ENCODE measurements around the gene PDXP. TPM values are rescaled to one million over a fixed set of nuclear protein-coding genes. Genes with fewer than 3 reads are reported as not detected.
"Not testable (repeated sequence)": the region's sequence is repeated elsewhere in the genome, so short reads cannot be mapped to it uniquely, and the experiment has no call there.

The PDXP gene
- total RNA-seq: 15.5 and 19.7 TPM in 2 replicates

- peak; percentile 99 for DNase-seq (ENCODE audit: extremely low read depth, low read depth, low spot score)
These were observed at the start of gene PDXP for GRCh38 chr22:37658133-37659065. Gene PDXP, plus strand, starts transcription at chr22:37658723. Its CDS starts 60 bp downstream, at chr22:37658783.

- no peak for DNase-seq (ENCODE audit: extremely low read depth, low read depth, low spot score)
These were observed 49.0 kb upstream of the PDXP start for GRCh38 chr22:37609240-37610152.

GRCh38 chr22:37610153-37610475 lies 48.4 kb upstream of the PDXP start:
- not testable (repeated sequence) for DNase-seq (ENCODE audit: extremely low read depth, low read depth, low spot score)

- no peak for DNase-seq (ENCODE audit: extremely low read depth, low read depth, low spot score)
These were observed 47.9 kb upstream of the PDXP start for GRCh38 chr22:37610480-37611129.

- DNase-seq (ENCODE audit: extremely low read depth, low read depth, low spot score): no peak
These were observed 47.3 kb upstream of the PDXP start for GRCh38 chr22:37611207-37611606.

- no peak for DNase-seq (ENCODE audit: extremely low read depth, low read depth, low spot score)
These were observed 42.1 kb upstream of the PDXP start for GRCh38 chr22:37616201-37617083.

GRCh38 chr22:37617431-37617830 lies 41.1 kb upstream of the PDXP start:
- no peak for DNase-seq (ENCODE audit: extremely low read depth, low read depth, low spot score)

GRCh38 chr22:37618072-37618656 lies 40.4 kb upstream of the PDXP start:
- DNase-seq (ENCODE audit: extremely low read depth, low read depth, low spot score): no peak

GRCh38 chr22:37618674-37619073 lies 39.8 kb upstream of the PDXP start:
- no peak for DNase-seq (ENCODE audit: extremely low read depth, low read depth, low spot score)

- DNase-seq (ENCODE audit: extremely low read depth, low read depth, low spot score): no peak
These were observed 38.5 kb upstream of the PDXP start for GRCh38 chr22:37619991-37620390.

- DNase-seq (ENCODE audit: extremely low read depth, low read depth, low spot score): no peak
These were observed 37.1 kb upstream of the PDXP start for GRCh38 chr22:37621352-37621860.

- DNase-seq (ENCODE audit: extremely low read depth, low read depth, low spot score): no peak
These were observed 35.2 kb upstream of the PDXP start for GRCh38 chr22:37623075-37624016.

GRCh38 chr22:37624017-37624365 lies 34.5 kb upstream of the PDXP start:
- no peak for DNase-seq (ENCODE audit: extremely low read depth, low read depth, low spot score)

- no peak for DNase-seq (ENCODE audit: extremely low read depth, low read depth, low spot score)
These were observed 33.6 kb upstream of the PDXP start for GRCh38 chr22:37624876-37625275.

- DNase-seq (ENCODE audit: extremely low read depth, low read depth, low spot score): no peak
These were observed 32.8 kb upstream of the PDXP start for GRCh38 chr22:37625737-37626136.

GRCh38 chr22:37626144-37626543 lies 32.4 kb upstream of the PDXP start:
- DNase-seq (ENCODE audit: extremely low read depth, low read depth, low spot score): no peak

- DNase-seq (ENCODE audit: extremely low read depth, low read depth, low spot score): no peak
These were observed 31.9 kb upstream of the PDXP start for GRCh38 chr22:37626556-37627075.

- no peak for DNase-seq (ENCODE audit: extremely low read depth, low read depth, low spot score)
These were observed 31.4 kb upstream of the PDXP start for GRCh38 chr22:37627121-37627520.
